Upper lobe of right lung (tissue), 1 donor: ENCODE results near the gene FBXW11. TPM values are rescaled to one million over a fixed set of nuclear protein-coding genes. Genes with fewer than 3 reads are reported as not detected.

ENCODE experiments used
- ATAC-seq: fragments of 200-7000 bp; cut with Tn5 transposase; one replicate; pipeline ENCODE4 v1.9.1; 2020; ENCODE audit warnings: mild to moderate bottlenecking, moderate library complexity
- DNase-seq: peaks from one replicate; pipeline ENCODE4 v3.0.0-alpha.2; 2020
- H3K27ac ChIP-seq: fragments of 200-600 bp; one replicate; pipeline ENCODE4 v1.8.0; 2022
- H3K27me3 ChIP-seq: fragments of 200-600 bp; one replicate; pipeline ENCODE4 v1.8.0; 2022; ENCODE audit warnings: mild to moderate bottlenecking
- H3K36me3 ChIP-seq: fragments of 200-600 bp; one replicate; pipeline ENCODE4 v1.8.0; 2022
- H3K4me1 ChIP-seq: fragments of 200-600 bp; one replicate; pipeline ENCODE4 v1.8.0; 2022
- H3K4me3 ChIP-seq: fragments of 200-600 bp; one replicate; pipeline ENCODE4 v1.8.0; 2022; ENCODE audit warnings: mild to moderate bottlenecking
- H3K9me3 ChIP-seq: fragments of 200-600 bp; one replicate; pipeline ENCODE4 v1.8.0; 2022
- intact Hi-C: fragments of 100-400 bp; cut with DNase I; formaldehyde crosslinking; loops from one replicate; pipeline ENCODE4 v1.11.0; 2022
- total RNA-seq: library from RNA; stranded (reverse); fragmentation: NEBNext Ultra II Directional; extraction: Animal tissue kit (Norgen Biotek cat#: 25700); gene quantifications from one replicate; pipeline ENCODE4 v1.2.1, GENCODE V29; 2021
- TF ChIP-seq, protein P1 (sequence below): fragments of 200-600 bp; IDR thresholded peaks from one replicate; pipeline ENCODE4 v1.8.0; 2022; ENCODE audit warnings: antibody characterized with exemption
- donor health status: DM: no; HTN: yes; CAD: no; lungs with severe emphysema.

Gene FBXW11
- total RNA-seq, 1 donor from 2014 or later: 61.8 TPM

DNA sequence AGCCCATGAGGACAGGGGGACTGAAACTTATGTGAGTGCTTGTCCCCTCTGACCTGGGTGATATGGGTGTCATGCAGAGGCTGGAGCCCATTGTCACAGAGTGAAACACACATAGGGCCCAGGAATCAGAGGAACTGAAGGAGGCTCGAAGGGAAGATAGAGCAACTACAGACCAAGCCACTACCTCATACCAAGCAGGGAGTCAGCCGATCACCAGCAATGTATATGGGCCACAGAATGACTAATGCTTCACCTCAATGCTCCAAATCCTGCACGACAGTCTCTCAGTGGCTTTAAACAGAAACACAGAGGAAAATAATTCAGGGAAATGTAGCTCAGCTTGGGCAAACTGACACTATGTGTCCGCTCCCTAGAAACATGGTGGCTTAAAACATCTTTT, 8.9 kb upstream of the FBXW11 start:
- Histone ChIP-seq H3K36me3 (no peaks in the 10 kb centered on the region), H3K27ac (no peak overlapping the region)
- intact Hi-C loops: no loop called here

GRCh38 chr5:172010278-172010677, 3.8 kb upstream of the FBXW11 start:
- DNase-seq: no peak
- H3K27me3 ChIP-seq: no peaks in the 10 kb centered on the region
- no peak overlapping the region for H3K4me3 ChIP-seq
- H3K36me3 ChIP-seq: no peaks in the 10 kb centered on the region
- H3K27ac ChIP-seq: no peak overlapping the region
- TF ChIP-seq, protein P1, sequence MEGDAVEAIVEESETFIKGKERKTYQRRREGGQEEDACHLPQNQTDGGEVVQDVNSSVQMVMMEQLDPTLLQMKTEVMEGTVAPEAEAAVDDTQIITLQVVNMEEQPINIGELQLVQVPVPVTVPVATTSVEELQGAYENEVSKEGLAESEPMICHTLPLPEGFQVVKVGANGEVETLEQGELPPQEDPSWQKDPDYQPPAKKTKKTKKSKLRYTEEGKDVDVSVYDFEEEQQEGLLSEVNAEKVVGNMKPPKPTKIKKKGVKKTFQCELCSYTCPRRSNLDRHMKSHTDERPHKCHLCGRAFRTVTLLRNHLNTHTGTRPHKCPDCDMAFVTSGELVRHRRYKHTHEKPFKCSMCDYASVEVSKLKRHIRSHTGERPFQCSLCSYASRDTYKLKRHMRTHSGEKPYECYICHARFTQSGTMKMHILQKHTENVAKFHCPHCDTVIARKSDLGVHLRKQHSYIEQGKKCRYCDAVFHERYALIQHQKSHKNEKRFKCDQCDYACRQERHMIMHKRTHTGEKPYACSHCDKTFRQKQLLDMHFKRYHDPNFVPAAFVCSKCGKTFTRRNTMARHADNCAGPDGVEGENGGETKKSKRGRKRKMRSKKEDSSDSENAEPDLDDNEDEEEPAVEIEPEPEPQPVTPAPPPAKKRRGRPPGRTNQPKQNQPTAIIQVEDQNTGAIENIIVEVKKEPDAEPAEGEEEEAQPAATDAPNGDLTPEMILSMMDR: no peak
- H3K4me1 ChIP-seq: peaks cover 6% of the 10 kb centered on the region
- H3K9me3 ChIP-seq: no peaks in the 10 kb centered on the region
- ATAC-seq: no peak
- intact Hi-C loops: no loop called here

More for the DNA sequence above, 8.9 kb upstream of the FBXW11 start:
- Histone ChIP-seq H3K4me3 (no peak overlapping the region), H3K9me3 (no peaks in the 10 kb centered on the region), H3K4me1 (no peaks in the 10 kb centered on the region), H3K27me3 (no peaks in the 10 kb centered on the region)
- TF ChIP-seq, protein P1: no peak
- DNase-seq (no peak), ATAC-seq (no peak)

GRCh38 chr5:172009536-172010270, 3.3 kb upstream of the FBXW11 start:
- Histone ChIP-seq H3K27me3 (no peaks in the 10 kb centered on the region), H3K9me3 (no peaks in the 10 kb centered on the region), H3K4me1 (peaks cover 10% of the 10 kb centered on the region), H3K27ac (no peak overlapping the region), H3K36me3 (no peaks in the 10 kb centered on the region), H3K4me3 (no peak overlapping the region)
- no peak for ATAC-seq
- TF ChIP-seq, protein P1: no peak
- DNase-seq: no peak
- intact Hi-C loops: no loop called here

- H3K36me3 ChIP-seq: no peaks in the 10 kb centered on the region
- no peak overlapping the region for H3K4me3 ChIP-seq
- peaks cover 20% of the 10 kb centered on the region for H3K4me1 ChIP-seq
- TF ChIP-seq, protein P1: no peak
- ATAC-seq (no peak), DNase-seq (no peak)
- H3K27ac ChIP-seq: no peak overlapping the region
- no peaks in the 10 kb centered on the region for H3K9me3 ChIP-seq
- intact Hi-C loops: no loop called here
- no peaks in the 10 kb centered on the region for H3K27me3 ChIP-seq
Measured at GRCh38 chr5:172008689-172009141, 2.3 kb upstream of the FBXW11 start.

- Histone ChIP-seq H3K4me3 (no peak overlapping the region), H3K27me3 (no peaks in the 10 kb centered on the region), H3K4me1 (peaks cover 27% of the 10 kb centered on the region), H3K9me3 (no peaks in the 10 kb centered on the region), H3K36me3 (no peaks in the 10 kb centered on the region), H3K27ac (no peak overlapping the region)
- ATAC-seq (no peak), DNase-seq (no peak)
- TF ChIP-seq, protein P1: no peak
- intact Hi-C loops: no loop called here
Measured at GRCh38 chr5:172008111-172008455, 1.6 kb upstream of the FBXW11 start.
